NCI-H1092 treated with DMSO at 0.1 percent for 48 hours (cell line): Measurements from ENCODE around the gene DAZL.

Source experiments
- DNase-seq: peaks from one replicate; lab custom pipeline; 2025; lab: John Stamatoyannopoulos, UW

The DAZL gene

GRCh38 chr3:16595778-16596177 is 9.4 kb downstream of the DAZL start:
- DNase-seq: no peak

GRCh38 chr3:16589867-16590624 is 15.2 kb downstream of the DAZL start:
- no peak for DNase-seq

GRCh38 chr3:16589120-16589519 is 16.1 kb downstream of the DAZL start:
- DNase-seq: no peak

- no peak for DNase-seq
These were observed 17.6 kb downstream of the DAZL start for GRCh38 chr3:16587681-16588060.

- no peak for DNase-seq
These were observed 18.1 kb downstream of the DAZL start for GRCh38 chr3:16587047-16587680.

GRCh38 chr3:16584880-16585279 is 20.3 kb downstream of the DAZL start:
- no peak for DNase-seq

- no peak for DNase-seq
These were observed 21.7 kb downstream of the DAZL start for GRCh38 chr3:16583551-16583950.

GRCh38 chr3:16570113-16570512 is 35.1 kb downstream of the DAZL start:
- peak; percentile 52 for DNase-seq

- DNase-seq: no peak
These were observed 36.7 kb downstream of the DAZL start for GRCh38 chr3:16568532-16568931.

GRCh38 chr3:16568115-16568514 is 37.1 kb downstream of the DAZL start:
- DNase-seq: no peak

GRCh38 chr3:16559653-16560365 is 45.4 kb downstream of the DAZL start:
- no peak for DNase-seq

GRCh38 chr3:16554126-16554525 is 51.1 kb downstream of the DAZL start:
- no peak for DNase-seq

GRCh38 chr3:16552757-16553156 is 52.5 kb downstream of the DAZL start:
- DNase-seq: no peak

- no peak for DNase-seq
These were observed 53.8 kb downstream of the DAZL start for GRCh38 chr3:16551342-16551976.

GRCh38 chr3:16550676-16551341 is 54.4 kb downstream of the DAZL start:
- DNase-seq: peak; percentile 47

- DNase-seq: no peak
These were observed 54.9 kb downstream of the DAZL start for GRCh38 chr3:16550305-16550675.

- DNase-seq: no peak
These were observed 56.5 kb downstream of the DAZL start for GRCh38 chr3:16548721-16549120.

- DNase-seq: no peak
These were observed 57.5 kb downstream of the DAZL start for GRCh38 chr3:16547561-16548357.

GRCh38 chr3:16546186-16547010 is 58.8 kb downstream of the DAZL start:
- DNase-seq: no peak

- DNase-seq: no peak
These were observed 59.6 kb downstream of the DAZL start for GRCh38 chr3:16545413-16546185.
